H1 (cell line): ENCODE results near the gene HMCN1. TPM values are rescaled to one million over a fixed set of nuclear protein-coding genes. Genes with fewer than 3 reads are reported as not detected.

Source experiments
- CTCF ChIA-PET: fragments of 300-600 bp; sonication (Branson Sonifier 250); formaldehyde crosslinking; loops from one replicate; lab custom pipeline; 2021; ENCODE audit not compliant: partially characterized antibody; lab: Charles Lee
- POLR2A ChIA-PET: fragments of 300-600 bp; sonication (Branson Sonifier 250); formaldehyde crosslinking; loops from one replicate; lab custom pipeline; 2021; ENCODE audit warnings: inconsistent platforms; ENCODE audit not compliant: partially characterized antibody; lab: Charles Lee
- DNase-seq, 2 experiments: peaks; one replicate each; pipeline versions ENCODE4 v3.0.0 to v3.0.0-alpha.2; 2010 to 2022; ENCODE audit warnings: low spot score in 2 of 2, low read depth in 1 of 2, mixed read lengths in 1 of 2
- FAIRE-seq: peaks from 2 replicates; lab custom pipeline; 2011; peaks lifted over from hg19 to GRCh38; lab: Jason Lieb, UNC
- H2AFZ ChIP-seq: 2 replicates; pipeline ENCODE4 v1.8.1; 2012; ENCODE audit warnings: low read length, inconsistent platforms
- H2AK5ac ChIP-seq: 2 replicates; pipeline ENCODE4 v1.6.1; 2013; ENCODE audit warnings: low read depth, low read length
- H2BK120ac ChIP-seq: replicated peaks from 2 replicates; pipeline ENCODE3; 2013; ENCODE audit warnings: low read depth, low read length, inconsistent platforms
- H2BK12ac ChIP-seq: 2 replicates; pipeline ENCODE4 v1.6.1; 2013; ENCODE audit warnings: low read depth, low read length
- H2BK15ac ChIP-seq: 2 replicates; pipeline ENCODE4 v1.6.1; 2013; ENCODE audit warnings: low read length
- H2BK20ac ChIP-seq: 2 replicates; pipeline ENCODE4 v1.6.1; 2013; ENCODE audit warnings: low read length
- H2BK5ac ChIP-seq: 2 replicates; pipeline ENCODE4 v1.6.1; 2013; ENCODE audit warnings: low read depth, low read length
- H3K14ac ChIP-seq: 2 replicates; pipeline ENCODE4 v1.6.1; 2013; ENCODE audit warnings: inconsistent platforms; ENCODE audit not compliant: insufficient read length
- H3K18ac ChIP-seq: 2 replicates; pipeline ENCODE4 v1.6.1; 2013; ENCODE audit warnings: low read length; ENCODE audit errors: extremely low read depth
- H3K23ac ChIP-seq: 2 replicates; pipeline ENCODE4 v1.6.1; 2013; ENCODE audit warnings: inconsistent platforms; ENCODE audit not compliant: insufficient read length
- H3K23me2 ChIP-seq: 2 replicates; pipeline ENCODE4 v1.6.1; 2013; ENCODE audit warnings: low read depth, low read length
- H3K27ac ChIP-seq: 2 replicates; pipeline ENCODE4 v1.6.1; 2011; ENCODE audit warnings: low read depth, low read length, inconsistent platforms
- H3K27me3 ChIP-seq, 4 experiments: replicated peaks in 1 of 4; 1 replicate in 1 of 4; 2 replicates in 3 of 4; pipeline versions ENCODE4 v1.6.1 to v1.8.1; 2011 to 2013; ENCODE audit warnings: low read length in 3 of 4, mild to moderate bottlenecking in 3 of 4, inconsistent platforms in 2 of 4, mixed read lengths in 2 of 4, moderate library complexity in 1 of 4; ENCODE audit not compliant: control insufficient read depth in 3 of 4, insufficient read depth in 3 of 4; ENCODE audit errors: extremely low read depth in 1 of 4
- H3K36me3 ChIP-seq, 4 experiments: 2 replicates each; pipeline versions ENCODE4 v1.6.1 to v1.8.1; 2011 to 2013; ENCODE audit warnings: mild to moderate bottlenecking in 4 of 4, low read length in 3 of 4, moderate library complexity in 2 of 4, control low read depth in 1 of 4, inconsistent platforms in 1 of 4; ENCODE audit not compliant: insufficient read depth in 4 of 4, control insufficient read depth in 2 of 4
- H3K4ac ChIP-seq: replicated peaks from 2 replicates; pipeline ENCODE3; 2013; ENCODE audit warnings: low read length, low read depth, mixed read lengths, inconsistent platforms; ENCODE audit not compliant: insufficient read length
- H3K4me1 ChIP-seq, 4 experiments: replicated peaks in 1 of 4; 1 replicate in 1 of 4; 2 replicates in 3 of 4; pipeline versions ENCODE4 v1.6.1 to v1.8.1; 2011 to 2013; ENCODE audit warnings: low read length in 3 of 4, inconsistent platforms in 2 of 4, mixed read lengths in 1 of 4; ENCODE audit not compliant: insufficient read depth in 4 of 4, control insufficient read depth in 3 of 4
- H3K4me2 ChIP-seq, 2 experiments: 2 replicates each; pipeline versions ENCODE4 v1.6.1 to v1.8.1; 2011 to 2013; ENCODE audit warnings: low read depth in 2 of 2, low read length in 2 of 2, control low read depth in 1 of 2, inconsistent platforms in 1 of 2, mild to moderate bottlenecking in 1 of 2; ENCODE audit not compliant: insufficient read depth in 1 of 2
- H3K4me3 ChIP-seq, 4 experiments: fragments of 200-600, 300-600 bp in 1 of 4; sonication (generic), shearing (Covaris generic), sonication (Bioruptor Twin) in 1 of 4; 2 replicates each; pipeline versions ENCODE4 v1.5.1 to v1.8.1; 2011 to 2016; ENCODE audit warnings: low read length in 4 of 4, low read depth in 3 of 4, control low read depth in 2 of 4, inconsistent platforms in 2 of 4, mild to moderate bottlenecking in 2 of 4, mixed read lengths in 1 of 4, moderate library complexity in 1 of 4; ENCODE audit not compliant: insufficient read depth in 2 of 4; ENCODE audit errors: extremely low read depth in 1 of 4
- H3K56ac ChIP-seq: replicated peaks from 2 replicates; pipeline ENCODE3; 2013; ENCODE audit warnings: low read depth, mild to moderate bottlenecking, mixed read lengths, low read length, inconsistent platforms; ENCODE audit not compliant: insufficient read length
- H3K79me1 ChIP-seq: 2 replicates; pipeline ENCODE4 v1.6.1; 2013; ENCODE audit warnings: low read depth, low read length, control low read depth
- H3K79me2 ChIP-seq, 2 experiments: 2 replicates each; pipeline versions ENCODE4 v1.6.1 to v1.8.1; 2012 to 2013; ENCODE audit warnings: low read length in 2 of 2, mild to moderate bottlenecking in 2 of 2, inconsistent platforms in 1 of 2; ENCODE audit not compliant: insufficient read depth in 2 of 2, control insufficient read depth in 1 of 2
- H3K9ac ChIP-seq, 4 experiments: replicated peaks in 1 of 4; 1 replicate in 1 of 4; 2 replicates in 3 of 4; pipeline versions ENCODE4 v1.6.1 to v1.8.1; 2011 to 2013; ENCODE audit warnings: low read depth in 3 of 4, low read length in 3 of 4, control low read depth in 2 of 4, mild to moderate bottlenecking in 2 of 4, moderate library complexity in 2 of 4, inconsistent platforms in 1 of 4; ENCODE audit errors: extremely low read depth in 1 of 4
- H3K9me3 ChIP-seq, 2 experiments: 2 replicates each; pipeline versions ENCODE4 v1.6.1 to v1.8.1; 2012 to 2013; ENCODE audit warnings: mild to moderate bottlenecking in 2 of 2, moderate library complexity in 2 of 2, control low read depth in 1 of 2, inconsistent platforms in 1 of 2, low read depth in 1 of 2, low read length in 1 of 2, mixed read lengths in 1 of 2; ENCODE audit not compliant: insufficient read depth in 2 of 2
- H4K20me1 ChIP-seq, 2 experiments: replicated peaks in 1 of 2; 2 replicates each; pipeline versions ENCODE3 to v1.8.1; 2011 to 2013; ENCODE audit warnings: inconsistent platforms in 2 of 2, low read length in 2 of 2, mild to moderate bottlenecking in 1 of 2; ENCODE audit not compliant: insufficient read depth in 2 of 2, control insufficient read depth in 1 of 2
- H4K5ac ChIP-seq: 2 replicates; pipeline ENCODE4 v1.6.1; 2013; ENCODE audit warnings: low read length, low read depth, mixed read lengths, inconsistent platforms; ENCODE audit not compliant: insufficient read length
- H4K8ac ChIP-seq: 2 replicates; pipeline ENCODE4 v1.8.0; 2013; ENCODE audit warnings: mild to moderate bottlenecking, moderate library complexity, low read length, inconsistent platforms; ENCODE audit not compliant: insufficient read depth; ENCODE audit errors: extremely low read depth
- H4K91ac ChIP-seq: replicated peaks from 2 replicates; pipeline ENCODE3; 2013; ENCODE audit warnings: low read length, mixed read lengths, inconsistent platforms; ENCODE audit not compliant: insufficient read length
- KDM5A ChIP-seq: fragments of 200-600 bp; IDR thresholded peaks from 2 replicates; pipeline ENCODE4 v1.7.1; 2012; ENCODE audit warnings: mild to moderate bottlenecking, low read length, inconsistent platforms, mixed read lengths
- NRF1 ChIP-seq: IDR thresholded peaks from 2 replicates; pipeline ENCODE4 v1.6.1; 2011; ENCODE audit warnings: mild to moderate bottlenecking, low read depth, low read length, improper control_type of control experiment
- RBBP5 ChIP-seq: IDR thresholded peaks from 2 replicates; pipeline ENCODE4 v1.7.1; 2012; ENCODE audit warnings: low read depth, mild to moderate bottlenecking, inconsistent platforms, low read length, moderate library complexity, borderline replicate concordance
- SIX5 ChIP-seq: IDR thresholded peaks from 2 replicates; pipeline ENCODE4 v1.6.1; 2011; ENCODE audit warnings: mild to moderate bottlenecking, low read depth, low read length
- TEAD4 ChIP-seq: IDR thresholded peaks from 2 replicates; pipeline ENCODE4 v1.6.1; 2012; ENCODE audit warnings: low read depth, low read length, inconsistent platforms, mixed read lengths
- WGBS, 2 experiments: shearing (Covaris generic) in 1 of 2; methylation state at CpG; one replicate each; pipeline versions ENCODE4 v1.1.6 to v1.1.7; 2013 to 2015; ENCODE audit warnings: low lambda C conversion rate in 2 of 2, mixed read lengths in 2 of 2, inconsistent platforms in 1 of 2, low coverage in 1 of 2, missing lambda C conversion rate in 1 of 2; ENCODE audit not compliant: insufficient replicate concordance in 2 of 2, insufficient coverage in 1 of 2, insufficient read length in 1 of 2; ENCODE audit errors: extremely low coverage in 1 of 2, missing lambda C conversion rate in 1 of 2; 5-methylcytosine and 5-hydroxymethylcytosine counted together
- polyA plus RNA-seq, 7 experiments: library from polyadenylated mRNA; depleted of rRNA in 3 of 7; stranded (reverse) in 5 of 7; unstranded in 2 of 7; fragments of >200 nt in 5 of 7; fragments of 200-250 nt in 2 of 7; gene quantifications; 1 replicate in 5 of 7; 2 replicates in 1 of 7; 4 replicates in 1 of 7; pipeline versions ENCODE4 v1.2.1 to v1.2.3, GENCODE V29; 2011 to 2013; ENCODE audit warnings: missing spikeins in 2 of 7, mixed read lengths in 2 of 7
- total RNA-seq: library from RNA; stranded (reverse); fragmentation: NEBNext Ultra II Directional; extraction: Animal tissue kit (Norgen Biotek cat#: 25700); gene quantifications from 2 replicates; pipeline ENCODE4 v1.2.1, GENCODE V29; 2021

Gene HMCN1
- total and polyA plus RNA-seq, 2 of the 8 experiments (the other 6 are each of a cell fraction or from before 2014, with no cell fraction given), result 13.8 to 14.6 TPM

DNA sequence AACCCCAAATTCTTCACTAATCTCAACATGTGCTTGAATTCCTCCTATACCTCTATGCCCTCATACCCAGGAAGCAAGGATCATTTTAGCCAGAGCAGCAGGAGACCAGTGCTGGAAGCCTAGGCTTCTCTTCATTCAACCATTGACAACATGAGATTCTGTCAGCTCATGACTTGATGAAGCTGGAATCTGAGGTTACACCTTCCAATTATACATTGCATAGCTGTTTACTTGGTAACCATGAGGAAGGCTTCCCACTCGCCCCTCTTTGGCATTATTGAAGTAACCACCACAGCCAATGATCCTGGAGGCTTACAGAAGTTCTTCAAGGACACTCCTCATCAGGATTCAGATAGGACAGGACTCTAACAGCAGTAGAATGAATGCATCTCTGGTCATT, 480.6 kb downstream of the HMCN1 start:
- no peak for FAIRE-seq
- Histone ChIP-seq H3K4me3 (no peak overlapping the region), H3K18ac (no peak overlapping the region), H3K23me2 (no peaks in the 10 kb centered on the region), H3K4me1 (no peaks in the 10 kb centered on the region), H2BK20ac (no peak overlapping the region), H2AK5ac (no peak overlapping the region), H2BK5ac (no peak overlapping the region), H3K9ac (no peak overlapping the region), H3K36me3 (no peaks in the 10 kb centered on the region), H3K27me3 (no peaks in the 10 kb centered on the region), H2AFZ (no peak overlapping the region), H2BK15ac (no peak overlapping the region), H3K79me1 (no peaks in the 10 kb centered on the region), H3K23ac (no peak overlapping the region), H4K20me1 (no peaks in the 10 kb centered on the region), H2BK12ac (no peak overlapping the region), H3K4me2 (no peak overlapping the region), H3K27ac (no peak overlapping the region), H4K5ac (no peak overlapping the region)
- no peak for TF ChIP-seq RBBP5
- no peak for TF ChIP-seq TEAD4
- TF ChIP-seq NRF1, result no peak
- no peak for TF ChIP-seq SIX5
- no peak for TF ChIP-seq KDM5A
- TF ChIP-seq, all 59 proteins: peak for 0
- CTCF ChIA-PET, result interaction anchor here (0.6 to 2.2 kb wide), 6 partner anchors 8 to 1123 kb away, joined by 3 to 13 read pairs (median 3); no protein-coding TSS in a partner anchor
- no peak overlapping the region for H3K14ac ChIP-seq
- no peaks in the 10 kb centered on the region for H3K9me3 ChIP-seq
- no peak overlapping the region for H3K56ac ChIP-seq
- POLR2A ChIA-PET, result no interaction called here
- no peak overlapping the region for H3K4ac ChIP-seq
- no peak overlapping the region for H4K91ac ChIP-seq
- WGBS, 2 experiments, result 69% methylated on average over 1 of the region's 1 CpG; no CpG with 5 or more reads in 1 of the 2 experiments
- no peaks in the 10 kb centered on the region for H3K79me2 ChIP-seq
- no peak overlapping the region for H4K8ac ChIP-seq
- no peak overlapping the region for H2BK120ac ChIP-seq
- no peak for DNase-seq
